Measurements from ENCODE around the gene CCNL2.
"Not testable (repeated sequence)": the region's sequence is repeated elsewhere in the genome, so short reads cannot be mapped to it uniquely, and the experiment has no call there.

The CCNL2 gene

DNA sequence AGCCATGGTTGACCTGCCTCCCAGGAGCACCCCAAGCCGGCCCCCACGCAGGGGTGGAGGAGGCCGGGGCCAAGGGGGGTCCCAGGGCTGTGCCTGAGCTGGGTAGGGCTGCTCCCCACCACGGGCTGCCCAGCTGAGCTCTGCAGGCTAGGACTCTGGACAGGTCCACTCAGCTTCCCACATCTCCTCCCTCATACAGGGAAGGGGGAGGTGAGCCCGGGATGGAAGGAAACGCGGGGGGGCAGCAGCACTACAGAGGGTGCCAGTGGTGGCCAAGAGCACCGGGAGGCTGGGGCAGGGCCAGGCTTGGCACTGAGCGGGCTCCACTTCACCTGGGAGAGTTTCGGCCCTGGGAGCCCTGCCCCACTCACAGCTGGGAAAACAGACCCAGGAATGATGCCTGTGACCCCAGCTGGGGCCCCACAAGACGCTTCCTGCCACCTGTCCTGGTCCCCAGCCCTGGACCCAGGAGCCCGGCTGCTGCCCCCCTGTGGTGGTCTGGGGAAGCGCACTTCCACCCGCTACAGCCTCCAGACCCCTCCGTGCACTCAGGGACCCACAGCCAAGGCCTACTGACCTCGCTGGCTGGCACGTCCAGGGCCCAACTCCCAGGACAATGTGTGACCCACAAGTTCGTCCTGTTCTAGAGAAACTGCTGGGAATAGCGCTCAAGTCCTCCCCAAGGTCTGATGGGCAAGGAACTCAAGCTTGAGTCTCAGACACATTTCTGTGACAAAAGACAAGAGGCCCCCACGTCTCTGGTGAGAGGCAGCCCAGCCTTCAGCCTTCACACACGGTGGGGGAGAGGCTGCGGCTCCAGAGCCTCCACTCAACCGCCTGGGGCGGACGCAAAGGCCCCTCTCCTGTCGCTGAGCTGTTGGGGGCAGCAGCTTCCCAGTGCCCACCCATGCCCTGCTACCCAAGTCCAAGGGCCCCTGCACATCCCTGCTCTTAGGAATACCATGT is 27.1 kb downstream of the CCNL2 start:
- peak in 1 of 2 experiments; percentile 58 for DNase-seq

DNA sequence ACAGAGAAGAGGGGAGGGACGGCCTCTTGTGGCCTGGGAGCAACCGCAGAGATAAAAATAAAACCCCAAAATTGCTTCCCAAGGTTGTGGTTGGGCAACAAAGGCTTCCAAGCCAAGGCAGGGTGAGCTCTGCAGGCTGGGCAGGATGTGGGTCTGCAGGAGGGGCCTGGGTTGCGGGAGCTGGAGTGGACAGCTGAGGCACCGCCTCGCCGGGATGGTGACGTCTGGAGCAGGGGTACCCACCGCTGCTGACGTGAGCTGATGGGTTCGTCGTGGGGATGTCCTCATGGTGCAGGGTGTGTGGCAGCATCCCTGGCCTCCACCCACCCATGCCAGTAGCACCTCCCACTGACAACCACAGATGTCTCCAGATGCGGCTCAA is 27.8 kb downstream of the CCNL2 start:
- DNase-seq = no peak

DNA sequence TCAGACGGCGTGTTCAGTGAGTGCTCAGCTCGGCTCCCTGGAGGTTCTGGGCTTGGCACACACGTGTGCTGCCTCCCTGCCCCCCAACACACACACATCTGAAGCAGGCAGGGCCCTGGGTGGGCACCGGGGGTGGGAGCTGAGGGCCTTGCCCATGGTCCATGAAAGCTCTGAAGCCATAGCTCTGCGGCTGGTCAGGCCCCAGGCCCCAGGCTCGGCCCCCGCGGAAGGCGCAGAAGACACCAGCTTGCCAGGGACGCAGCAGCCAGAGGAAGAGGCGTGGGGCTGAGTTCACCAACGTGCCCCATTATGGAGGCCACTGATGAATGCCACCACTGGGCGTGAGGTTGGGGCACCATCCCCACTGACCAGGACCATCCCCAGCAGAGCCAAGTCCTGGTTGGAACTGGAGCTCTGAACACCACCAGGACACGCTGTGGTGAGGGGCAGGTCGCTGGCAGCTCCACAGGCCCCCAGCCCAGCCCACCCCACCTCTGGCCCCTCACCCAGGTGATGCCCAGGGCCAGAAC is 28.3 kb downstream of the CCNL2 start:
- DNase-seq = no peak

DNA sequence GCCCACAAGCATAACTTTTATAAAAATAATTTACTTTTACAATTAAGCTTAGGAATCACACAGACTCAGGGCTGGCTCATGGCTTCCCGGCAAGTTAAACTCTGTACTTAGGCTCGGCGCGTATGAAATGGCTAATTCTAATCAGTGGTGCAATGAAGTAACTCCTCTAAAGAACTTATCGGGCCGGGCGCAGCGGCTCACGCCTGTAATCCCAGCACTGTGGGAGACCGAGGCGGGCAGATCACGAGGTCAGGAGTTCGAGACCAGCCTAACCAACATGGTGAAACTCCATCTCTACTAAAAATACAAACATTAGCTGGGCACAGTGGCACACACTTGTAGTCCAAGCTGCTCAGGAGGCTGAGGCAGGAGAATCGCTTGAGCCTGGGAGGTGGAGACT is 29.0 kb downstream of the CCNL2 start:
- not testable (repeated sequence) for DNase-seq

DNA sequence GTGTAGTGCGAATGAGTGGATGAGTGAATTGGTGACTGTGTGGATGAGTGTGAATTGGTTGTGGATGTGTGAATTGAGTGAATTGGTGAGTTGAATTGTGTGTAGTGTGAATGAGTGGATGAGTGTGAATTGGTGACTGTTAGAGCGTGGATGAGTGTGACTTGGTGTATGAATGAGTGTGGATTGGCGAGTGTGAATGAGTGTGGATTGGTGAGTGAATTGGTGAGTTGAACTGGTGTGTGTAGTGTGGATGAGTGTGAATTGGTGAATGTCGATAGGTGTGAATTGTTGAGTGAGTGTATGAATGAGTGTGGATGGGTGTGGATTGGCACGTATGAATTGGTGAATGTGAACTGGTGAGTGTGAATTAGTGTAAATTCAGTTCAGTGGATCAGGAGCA is 31.8 kb downstream of the CCNL2 start:
- no peak for DNase-seq

DNA sequence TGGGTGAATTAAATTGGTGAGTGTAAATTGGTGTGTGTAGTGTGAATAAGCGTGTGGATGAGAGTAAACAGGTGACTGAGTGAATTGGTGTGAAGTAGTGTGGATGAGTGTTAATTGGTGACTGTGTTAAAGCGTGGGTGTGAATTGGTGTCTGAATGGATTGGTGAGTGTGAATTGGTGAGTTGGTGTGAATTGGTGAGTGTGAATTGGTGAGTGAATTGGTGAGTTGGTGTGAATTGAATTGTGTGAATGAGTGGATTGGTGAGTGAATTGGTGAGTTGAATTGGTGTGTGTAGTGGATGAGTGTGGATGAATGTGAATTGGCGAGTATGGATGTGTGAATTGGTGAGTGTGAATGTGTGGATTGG is 32.5 kb downstream of the CCNL2 start:
- no peak for DNase-seq

DNA sequence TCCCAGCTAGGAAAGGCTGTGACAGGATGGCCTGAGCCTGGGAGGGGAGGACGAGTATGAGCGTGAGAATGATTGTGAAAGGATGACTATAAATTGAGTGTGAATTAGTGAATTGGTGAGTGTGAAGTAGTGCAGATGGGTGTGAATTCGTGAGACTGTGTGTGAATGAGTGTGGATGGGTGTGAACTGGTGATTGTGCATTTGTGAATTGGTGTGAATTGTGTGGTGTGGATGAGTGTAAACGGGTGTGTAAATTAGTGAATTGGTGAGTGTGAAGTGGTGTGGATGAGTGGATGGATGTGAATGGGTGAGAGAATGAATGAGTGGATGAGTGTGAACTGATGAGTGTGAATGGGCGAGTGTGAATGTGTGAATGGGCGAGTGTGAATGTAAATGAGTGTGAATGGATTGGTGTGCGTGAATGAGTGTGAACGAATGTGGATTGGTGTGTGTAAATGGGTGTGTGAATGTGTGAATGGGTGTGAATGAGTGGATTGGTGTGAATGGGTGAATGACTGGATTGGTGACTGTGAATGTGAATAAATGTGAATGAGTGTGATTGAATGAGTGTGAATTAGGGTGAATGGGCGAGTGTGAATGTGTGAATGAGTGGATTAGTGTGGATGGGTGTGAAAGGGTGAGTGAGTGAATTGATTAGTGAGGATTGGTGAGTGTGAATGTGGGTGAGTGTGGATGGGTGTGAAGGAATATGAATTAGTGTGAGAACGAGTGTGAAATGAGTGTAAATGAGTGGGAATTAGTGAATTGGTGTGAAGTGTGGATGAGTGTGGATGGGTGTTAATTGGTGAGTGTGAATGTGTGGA is 33.0 kb downstream of the CCNL2 start:
- DNase-seq = no peak

DNA sequence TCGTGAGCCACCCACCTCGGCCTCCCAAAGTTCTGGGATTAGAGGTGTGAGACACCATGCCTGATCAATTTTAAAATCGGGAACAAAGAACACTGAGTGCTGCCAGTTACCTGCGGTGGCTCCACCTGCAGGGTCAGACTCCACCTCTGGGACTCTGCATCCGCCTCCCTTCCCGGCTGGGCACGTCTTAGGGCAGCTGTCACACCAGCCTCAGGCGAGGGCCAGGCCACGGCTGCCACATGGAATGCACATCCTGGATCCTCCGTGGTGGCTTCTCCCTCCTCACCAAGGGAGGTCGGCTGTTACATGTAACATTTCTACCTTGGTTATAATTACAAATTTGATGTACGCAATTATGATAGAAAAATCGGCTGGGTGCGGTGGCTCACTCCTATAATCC is 34.9 kb downstream of the CCNL2 start:
- DNase-seq = no peak

DNA sequence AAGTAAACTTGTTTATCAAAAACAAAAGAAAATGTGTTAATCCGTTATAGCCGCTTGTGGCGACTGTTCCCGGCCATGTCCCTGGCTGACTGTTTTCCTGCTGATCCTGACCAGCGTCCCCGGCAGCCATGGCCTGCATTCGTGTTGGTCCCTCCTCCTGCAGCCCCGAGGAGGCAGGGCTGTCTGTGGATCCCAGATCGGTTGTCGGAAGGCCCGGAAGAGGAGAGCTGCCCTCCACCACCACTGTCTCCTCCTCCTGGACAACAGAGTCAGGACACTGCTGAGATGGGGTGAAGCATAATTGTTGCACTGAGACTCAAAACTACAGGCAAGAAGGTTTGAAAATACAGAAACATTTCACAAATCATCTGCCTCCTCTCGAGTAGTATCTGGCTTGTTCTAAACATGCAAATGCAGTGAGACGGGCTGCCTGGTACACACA is 37.1 kb downstream of the CCNL2 start:
- no peak for DNase-seq

DNA sequence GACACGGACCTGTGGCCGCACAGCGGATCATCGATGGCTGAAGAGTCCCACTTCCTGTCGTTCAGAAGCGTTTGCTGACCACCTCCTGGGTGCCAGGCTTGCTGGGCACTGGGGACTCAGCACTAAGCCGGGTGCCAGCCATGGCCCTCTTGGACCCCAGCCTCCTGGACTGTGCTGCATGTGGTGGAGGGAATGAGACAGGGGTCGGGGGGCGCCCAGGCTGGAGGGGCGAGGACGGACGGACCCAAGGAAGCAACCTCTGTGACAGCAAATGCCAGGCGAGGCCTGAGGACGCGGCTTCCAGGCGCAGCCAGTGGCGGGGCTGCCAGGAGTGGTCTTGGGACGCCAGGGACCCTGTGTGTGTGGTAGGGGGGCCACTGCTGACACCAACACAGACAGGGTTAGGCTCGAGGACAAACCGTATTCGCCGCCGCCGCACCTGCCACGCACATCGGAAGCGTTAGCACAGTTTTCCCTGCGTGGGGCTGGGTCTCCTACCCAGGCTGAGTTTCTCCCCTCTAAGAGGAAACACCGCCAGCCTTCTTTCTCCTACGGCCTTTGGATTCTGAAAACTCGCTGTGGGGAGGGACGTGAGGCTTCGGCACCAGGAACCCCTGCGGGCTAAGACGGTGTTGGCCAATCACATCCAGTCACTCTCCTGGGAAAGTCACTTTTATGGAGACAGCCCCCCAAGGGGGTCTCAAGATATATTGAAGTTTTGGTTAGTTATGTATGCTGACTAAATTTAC is 37.7 kb downstream of the CCNL2 start:
- no peak for DNase-seq

DNA sequence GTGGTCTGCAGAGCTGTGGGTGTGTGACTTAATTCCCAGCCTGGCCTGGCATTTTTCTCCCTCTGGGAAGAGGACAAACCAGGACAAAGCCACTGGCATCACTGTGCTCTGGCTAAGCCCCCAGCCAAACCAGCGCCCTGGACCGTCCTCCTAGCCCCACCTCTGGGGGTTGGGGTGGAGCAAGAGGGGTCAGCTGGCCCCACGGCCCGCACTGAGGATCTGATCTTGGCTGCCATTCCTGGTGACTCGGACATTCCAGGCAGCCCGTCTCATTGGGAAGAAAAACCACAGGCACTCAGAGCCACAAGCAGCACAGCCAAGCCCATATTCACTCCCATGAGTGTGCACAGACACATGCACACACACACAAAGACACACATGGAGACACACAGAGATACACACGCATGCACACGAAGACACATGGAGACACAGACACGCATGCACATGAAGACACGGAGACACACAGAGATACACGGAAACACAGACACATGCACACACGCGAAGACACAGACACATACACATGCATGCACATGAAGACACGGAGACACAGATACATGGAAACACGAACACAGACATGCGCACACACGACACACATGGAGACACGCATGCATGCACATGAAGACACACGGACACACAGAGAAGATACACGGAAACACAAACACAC is 38.5 kb downstream of the CCNL2 start:
- no peak for DNase-seq

DNA sequence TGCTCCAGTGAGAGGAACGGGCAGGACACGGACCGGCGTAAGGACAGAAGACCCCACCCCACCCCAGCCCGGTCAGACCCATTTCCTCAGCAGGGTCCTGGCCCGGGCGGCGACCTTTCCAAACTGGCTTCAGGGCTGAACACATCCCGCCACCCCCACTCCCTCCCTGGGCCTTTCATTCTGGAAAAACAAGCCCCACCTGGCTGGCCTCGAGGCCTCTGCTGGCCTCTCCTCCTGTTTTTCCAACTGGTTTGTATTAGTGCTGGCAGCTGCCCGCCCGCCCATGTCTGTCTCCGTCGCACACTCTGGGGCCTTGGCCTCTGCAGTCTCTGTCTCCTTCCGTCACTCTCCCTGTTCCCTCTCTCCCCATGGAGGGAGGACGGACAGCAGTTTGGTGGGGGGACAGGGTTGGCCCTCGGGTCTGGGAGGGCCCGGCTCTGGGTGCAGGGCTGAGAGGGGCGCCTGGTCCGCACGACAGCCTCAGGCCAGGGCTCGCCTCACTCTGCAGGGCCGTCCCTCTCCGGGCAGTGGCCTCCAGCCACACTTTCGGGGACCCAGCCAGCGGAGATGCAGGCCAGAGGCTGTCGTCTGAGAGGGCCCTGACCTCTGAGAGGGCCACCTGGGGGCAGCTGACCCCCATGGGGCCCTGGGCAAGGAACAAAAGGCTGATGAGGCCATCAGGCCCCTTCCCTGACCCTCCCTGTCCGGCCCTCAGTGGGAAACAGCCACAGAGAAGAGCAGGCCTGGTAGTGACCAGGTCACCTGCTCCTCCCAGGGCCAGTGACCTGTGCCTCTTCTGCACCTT is 39.3 kb downstream of the CCNL2 start:
- no peak for DNase-seq

DNA sequence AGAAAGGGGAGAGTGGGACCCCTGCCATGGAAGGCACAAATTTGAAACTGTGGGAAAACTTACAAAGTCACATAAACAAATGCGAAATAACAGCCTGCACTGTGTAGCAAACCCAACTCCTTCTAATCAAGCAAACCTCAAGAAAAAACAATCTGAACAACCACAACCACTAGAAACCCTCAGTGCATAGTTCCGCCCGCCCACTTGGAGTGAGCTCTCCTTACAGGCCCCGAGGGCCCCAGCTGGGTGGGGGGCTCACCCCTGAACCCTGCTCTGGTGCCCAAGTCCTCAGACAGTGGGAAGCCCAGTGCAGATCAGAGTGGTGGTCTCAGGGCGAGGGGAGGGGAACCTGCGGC is 39.8 kb downstream of the CCNL2 start:
- no peak for DNase-seq

DNA sequence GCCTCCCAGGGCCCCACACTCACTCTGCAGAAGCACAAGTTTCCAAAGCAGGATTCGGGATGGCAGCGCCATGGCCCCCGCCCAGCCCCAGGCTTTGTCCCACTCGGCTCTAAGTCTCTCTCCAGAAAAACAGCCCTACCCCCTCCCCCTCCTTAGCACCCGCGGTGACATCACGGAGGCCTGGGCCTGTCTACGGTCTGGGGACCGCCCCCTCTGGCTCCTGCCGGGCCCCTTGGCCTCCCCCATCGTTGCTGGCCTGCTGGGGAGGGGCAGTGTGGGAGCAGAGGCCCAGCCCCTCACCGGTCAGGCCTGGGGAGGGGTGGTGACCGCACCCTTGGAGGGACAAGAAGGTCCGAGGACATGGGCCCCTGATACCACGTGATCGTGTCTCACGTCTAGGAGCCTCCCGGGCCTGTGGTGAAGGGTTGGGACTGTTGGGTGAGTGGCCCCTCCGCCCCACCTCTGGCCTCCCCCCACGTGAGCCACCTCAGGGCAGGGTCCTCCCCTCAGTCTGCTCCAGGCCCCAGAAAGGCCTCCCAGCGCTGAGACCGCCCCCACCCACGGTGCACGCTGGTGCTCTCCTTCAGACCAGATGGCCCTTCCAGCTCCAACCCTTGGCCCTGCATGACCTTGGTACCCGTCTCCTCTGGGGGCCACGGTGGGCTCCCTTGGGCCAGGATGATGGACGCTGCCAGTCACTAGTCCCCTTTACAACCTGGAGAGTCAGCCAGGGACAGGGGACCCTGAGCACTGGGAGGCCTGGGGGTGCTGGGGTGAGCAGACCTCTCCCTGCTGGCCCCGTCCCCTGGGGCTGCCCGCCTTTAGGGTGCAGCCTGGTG is 40.5 kb downstream of the CCNL2 start, which contains the start of gene MXRA8:
TSS of gene MXRA8 (minus strand) at position 123 of the 839 bp plus-strand sequence. CDS start at position 72, 51 bp downstream.
- no peak for DNase-seq

DNA sequence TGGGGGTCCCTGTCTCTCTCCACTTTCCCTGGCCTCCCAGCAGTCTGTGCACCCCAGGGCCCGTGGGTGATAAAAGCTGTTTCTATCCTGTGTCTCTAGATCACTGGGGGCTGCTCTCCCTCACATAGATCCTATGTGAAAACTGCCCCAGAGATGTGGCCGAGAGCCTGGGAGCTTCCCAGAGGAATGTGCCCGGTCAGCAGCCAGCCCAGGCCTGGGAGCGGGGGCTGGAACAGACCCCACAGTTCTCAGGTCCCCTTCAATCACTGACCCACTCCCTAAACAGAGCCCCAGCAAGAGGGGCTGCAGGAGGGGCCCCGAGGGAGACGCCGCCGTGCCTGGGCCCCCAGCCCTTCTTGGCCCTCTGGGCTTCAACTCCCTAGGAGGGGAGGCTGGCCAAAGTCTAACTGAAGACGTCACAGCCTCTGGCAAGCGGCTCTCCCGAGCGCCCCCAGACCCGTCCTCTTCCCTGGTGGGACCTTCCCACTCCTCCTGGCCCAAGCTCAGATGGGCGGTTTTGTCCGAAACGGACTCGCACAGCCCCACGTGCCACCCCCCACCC is 41.2 kb downstream of the CCNL2 start:
- DNase-seq = no peak

DNA sequence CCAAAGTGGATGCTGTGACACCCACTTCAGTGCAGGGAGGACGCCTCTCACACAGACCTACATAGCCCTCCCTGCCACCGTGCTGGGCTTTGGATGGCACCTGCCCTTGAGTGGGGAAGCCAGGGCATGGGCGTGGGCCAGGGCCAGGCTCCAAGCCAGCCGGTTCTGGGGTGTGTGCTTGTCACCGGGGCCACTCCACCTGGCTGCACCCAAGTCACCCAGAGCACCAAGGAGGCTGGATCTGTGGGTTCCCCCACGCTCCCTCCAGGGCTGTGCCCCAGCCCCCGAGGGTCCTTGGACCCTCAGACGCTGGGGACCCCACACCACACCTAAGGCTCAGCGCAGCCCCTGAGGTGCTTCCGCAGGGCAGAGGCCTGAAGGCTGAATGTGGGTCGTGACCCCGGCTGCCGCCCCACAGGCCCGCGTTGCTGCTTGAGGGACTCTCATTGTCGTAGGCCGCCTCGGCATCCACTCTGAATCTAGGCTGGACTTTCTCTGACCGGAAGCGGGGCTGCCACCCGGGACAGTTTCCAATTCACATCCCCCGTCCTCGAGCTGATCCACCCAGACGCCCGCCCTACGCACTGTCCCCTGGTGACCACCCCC is 42.2 kb downstream of the CCNL2 start:
- DNase-seq = no peak

DNA sequence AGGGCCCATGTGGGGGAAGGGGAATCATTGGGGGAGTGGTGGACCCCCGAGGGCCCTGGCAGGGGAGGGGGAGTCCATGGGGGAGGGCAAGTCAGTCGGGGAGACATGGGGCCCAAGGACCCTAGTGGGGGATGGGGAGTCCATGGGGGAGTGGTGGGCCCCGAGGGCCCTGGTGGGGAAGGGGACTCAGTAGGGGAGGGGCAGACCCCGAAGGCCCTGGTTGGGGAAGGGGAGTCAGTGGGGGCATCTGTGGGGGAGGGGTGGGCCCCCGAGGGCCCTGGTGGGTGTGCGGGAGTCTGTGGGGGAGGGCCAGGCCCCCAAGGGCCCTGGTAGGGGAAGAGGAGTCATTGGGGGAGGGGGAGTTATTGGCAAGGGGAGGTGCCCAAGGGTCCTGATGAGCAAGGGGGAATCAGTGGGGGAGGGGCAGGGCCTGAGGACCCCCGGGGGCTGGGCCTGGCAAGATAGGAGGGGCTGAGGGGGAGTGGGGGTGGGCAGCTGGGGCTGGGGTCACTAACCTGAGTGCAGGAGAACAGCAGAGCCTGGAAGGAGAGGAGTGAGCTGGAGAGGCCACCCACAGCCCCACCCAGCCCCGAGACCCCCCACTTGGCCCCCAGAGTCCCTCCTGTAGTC is 42.9 kb downstream of the CCNL2 start:
- no peak for DNase-seq

DNA sequence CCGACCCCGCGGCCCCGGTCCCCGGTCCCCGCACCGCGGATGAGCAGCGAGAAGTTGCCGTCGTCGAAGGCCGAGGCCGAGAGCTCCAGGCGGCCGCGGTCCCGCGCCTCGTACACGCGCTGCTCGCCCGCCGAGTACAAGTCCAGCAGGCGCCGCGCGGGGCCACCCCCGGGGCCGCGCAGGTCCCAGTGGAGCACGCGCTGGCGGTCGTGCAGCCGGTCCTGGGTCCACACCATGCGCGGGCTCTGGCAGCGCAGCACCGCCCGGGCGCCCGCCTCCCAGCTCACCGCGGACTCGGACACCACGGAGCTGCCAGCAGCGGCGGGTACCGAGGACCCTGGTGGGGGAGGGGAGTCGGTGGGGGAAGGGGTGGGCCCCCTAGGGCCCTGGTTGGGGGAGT is 43.7 kb downstream of the CCNL2 start:
- no peak for DNase-seq
